Activated CD4-positive, alpha-beta T cell treated with anti-CD3 and anti-CD28 coated beads, Interleukin-2, amount 10 ng/mL, durations not matched to agents 7 days and 5 days (primary cell): ENCODE measurements around the gene TSPAN3. TPM values are rescaled to one million over a fixed set of nuclear protein-coding genes. Genes with fewer than 3 reads are reported as not detected.
A peak's percentile ranks its signal among the peaks of the same experiment; 100 is the strongest.

ENCODE experiments used
- CTCF ChIA-PET: fragments of 350-600 bp; sonication (Branson Sonifier 250); formaldehyde crosslinking; loops from one replicate; lab custom pipeline; 2021; ENCODE audit warnings: antibody characterized with exemption; lab: Charles Lee
- POLR2A ChIA-PET: fragments of 350-600 bp; sonication (Branson Sonifier 250); formaldehyde crosslinking; loops from one replicate; lab custom pipeline; 2021; ENCODE audit warnings: antibody characterized with exemption; lab: Charles Lee
- DNase-seq: peaks from one replicate; pipeline ENCODE4 v3.0.0-alpha.2; 2020
- H3K27ac Mint-ChIP-seq: one replicate; pipeline ENCODE4 v1.8.0; 2021; ENCODE audit warnings: mild to moderate bottlenecking, moderate library complexity, mixed read lengths
- H3K27me3 Mint-ChIP-seq: one replicate; pipeline ENCODE4 v1.8.0; 2021; ENCODE audit warnings: mixed read lengths
- H3K36me3 Mint-ChIP-seq: one replicate; pipeline ENCODE4 v1.8.0; 2021; ENCODE audit warnings: low read depth, mixed read lengths
- H3K4me1 Mint-ChIP-seq: one replicate; pipeline ENCODE4 v1.8.0; 2021; ENCODE audit warnings: mixed read lengths
- H3K4me3 Mint-ChIP-seq: one replicate; pipeline ENCODE4 v1.8.0; 2021; ENCODE audit warnings: mild to moderate bottlenecking, moderate library complexity, mixed read lengths
- H3K9me3 Mint-ChIP-seq: one replicate; pipeline ENCODE4 v1.8.0; 2021; ENCODE audit warnings: mixed read lengths
- total RNA-seq, 2 experiments: library from RNA; stranded (reverse); gene quantifications; one replicate each; pipeline ENCODE4 v1.2.3, GENCODE V29; 2021

The TSPAN3 gene
- total RNA-seq, 2 experiments from 2014 or later: 14.5 to 16.7 TPM

DNA sequence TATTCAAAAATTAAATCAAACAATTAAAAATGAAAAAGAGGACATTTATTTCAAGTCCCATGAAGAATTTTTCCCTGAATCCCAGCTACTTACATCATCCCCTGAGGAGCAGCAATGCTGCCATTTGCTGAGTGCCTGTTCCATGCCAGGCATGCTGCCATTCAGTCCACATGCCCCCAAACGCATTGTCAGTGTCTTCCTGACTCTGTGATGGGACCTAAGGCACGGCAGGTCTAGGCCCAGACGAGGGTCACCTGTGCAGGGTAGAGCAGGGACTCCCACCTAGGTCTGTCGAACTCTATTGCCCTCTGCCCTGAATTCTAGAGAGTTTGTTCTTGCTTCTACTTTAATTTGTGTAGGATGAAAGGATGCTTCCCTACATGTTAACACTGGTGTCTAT is 68.9 kb downstream of the TSPAN3 start:
- H3K27me3 Mint-ChIP-seq: no peaks in the 10 kb centered on the region
- peak overlapping the region; percentile 75 for H3K4me3 Mint-ChIP-seq
- ChIA-PET CTCF (interaction anchor here (0.5 to 1.3 kb wide), 3 partner anchors 9 to 1977 kb away, joined by 3 to 4 read pairs (median 4); no protein-coding TSS in a partner anchor), POLR2A (no interaction called here)
- H3K9me3 Mint-ChIP-seq: peaks cover 3% of the 10 kb centered on the region
- peaks cover 95% of the 10 kb centered on the region for H3K4me1 Mint-ChIP-seq
- H3K27ac Mint-ChIP-seq: peak overlapping the region; percentile 92
- H3K36me3 Mint-ChIP-seq: peaks cover 68% of the 10 kb centered on the region
- no peak for DNase-seq

DNA sequence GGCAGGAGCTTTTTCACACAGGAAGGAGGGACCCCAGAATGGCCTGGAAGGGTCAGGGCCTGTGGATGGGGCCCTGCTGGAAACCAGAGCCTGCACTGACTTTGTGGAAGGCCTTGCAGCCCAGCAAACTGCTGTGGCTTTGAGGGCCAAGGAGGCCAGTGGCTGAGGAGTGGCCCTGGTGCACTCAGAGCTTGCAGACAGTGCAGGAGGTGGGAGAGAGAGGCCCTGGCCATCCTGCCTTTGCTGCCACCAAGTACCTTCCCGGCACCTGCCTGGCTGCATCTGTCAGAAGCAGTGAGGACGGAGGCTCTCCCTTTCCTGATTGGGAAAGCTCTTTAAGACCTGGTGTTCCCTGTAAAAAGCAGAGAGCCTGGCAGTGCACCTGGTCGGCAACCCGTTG is 69.6 kb downstream of the TSPAN3 start:
- peaks cover 3% of the 10 kb centered on the region for H3K9me3 Mint-ChIP-seq
- CTCF ChIA-PET: interaction anchor here (1.0 to 1.3 kb wide), 2 partner anchors 9 to 25 kb away, joined by 4 read pairs; no protein-coding TSS in a partner anchor
- no peaks in the 10 kb centered on the region for H3K27me3 Mint-ChIP-seq
- peak overlapping the region; percentile 79 for H3K27ac Mint-ChIP-seq
- no peak for DNase-seq
- peak overlapping the region; percentile 46 for H3K4me3 Mint-ChIP-seq
- peaks cover 64% of the 10 kb centered on the region for H3K36me3 Mint-ChIP-seq
- POLR2A ChIA-PET: no interaction called here
- peaks cover 89% of the 10 kb centered on the region for H3K4me1 Mint-ChIP-seq

GRCh38 chr15:76999996-77000395 is 70.9 kb downstream of the TSPAN3 start:
- CTCF ChIA-PET: interaction anchor here (1.5 to 4.0 kb wide), 2 partner anchors 12 to 23 kb away, joined by 4 to 24 read pairs; no protein-coding TSS in a partner anchor
- POLR2A ChIA-PET: no interaction called here
- Mint-ChIP-seq H3K27me3 (no peaks in the 10 kb centered on the region), H3K27ac (no peak overlapping the region), H3K36me3 (peaks cover 62% of the 10 kb centered on the region), H3K4me3 (no peak overlapping the region), H3K9me3 (peaks cover 3% of the 10 kb centered on the region), H3K4me1 (peaks cover 81% of the 10 kb centered on the region)
- DNase-seq: no peak

DNA sequence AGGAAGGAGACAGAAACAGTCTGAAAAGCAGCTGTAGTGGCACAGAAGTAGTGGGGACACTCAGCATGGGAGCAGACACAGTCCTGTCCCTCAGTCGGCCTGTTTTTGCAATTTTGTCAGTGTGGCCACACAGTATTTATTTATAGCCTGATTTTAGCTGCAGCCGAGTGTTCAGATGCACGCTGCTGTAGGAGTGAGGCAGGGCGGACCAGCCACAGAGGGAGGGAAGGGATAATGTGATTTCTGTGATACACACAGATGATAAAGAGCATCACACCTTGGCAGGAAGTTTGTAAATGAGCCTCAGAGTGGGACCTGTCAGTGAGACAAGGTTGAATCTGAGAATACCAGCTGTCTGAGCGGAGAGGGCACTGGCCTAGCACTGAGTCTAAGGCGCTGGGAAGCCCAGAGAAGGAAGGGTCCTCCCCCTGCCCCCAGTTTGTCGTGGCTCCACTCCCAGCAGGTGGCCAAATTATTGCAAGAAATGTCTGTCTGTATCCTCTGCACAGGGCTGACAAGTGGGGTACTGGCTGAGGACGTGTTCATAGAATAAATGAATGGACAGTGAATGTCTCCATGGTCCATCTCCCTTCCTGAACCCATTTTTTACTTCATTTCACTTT is 72.1 kb downstream of the TSPAN3 start:
- no peak for DNase-seq
- Mint-ChIP-seq H3K27ac (peak overlapping the region; percentile 59), H3K4me1 (peaks cover 81% of the 10 kb centered on the region), H3K9me3 (no peaks in the 10 kb centered on the region), H3K27me3 (no peaks in the 10 kb centered on the region), H3K4me3 (peak overlapping the region; percentile 95), H3K36me3 (peaks cover 52% of the 10 kb centered on the region)
- POLR2A ChIA-PET: interaction anchor here (0.6 kb wide), 1 partner anchor 10 kb away, joined by 3 read pairs; no protein-coding TSS in a partner anchor
- CTCF ChIA-PET: interaction anchor here (0.9 to 4.0 kb wide), 7 partner anchors 8 to 36 kb away, joined by 3 to 24 read pairs (median 4); no protein-coding TSS in a partner anchor

DNA sequence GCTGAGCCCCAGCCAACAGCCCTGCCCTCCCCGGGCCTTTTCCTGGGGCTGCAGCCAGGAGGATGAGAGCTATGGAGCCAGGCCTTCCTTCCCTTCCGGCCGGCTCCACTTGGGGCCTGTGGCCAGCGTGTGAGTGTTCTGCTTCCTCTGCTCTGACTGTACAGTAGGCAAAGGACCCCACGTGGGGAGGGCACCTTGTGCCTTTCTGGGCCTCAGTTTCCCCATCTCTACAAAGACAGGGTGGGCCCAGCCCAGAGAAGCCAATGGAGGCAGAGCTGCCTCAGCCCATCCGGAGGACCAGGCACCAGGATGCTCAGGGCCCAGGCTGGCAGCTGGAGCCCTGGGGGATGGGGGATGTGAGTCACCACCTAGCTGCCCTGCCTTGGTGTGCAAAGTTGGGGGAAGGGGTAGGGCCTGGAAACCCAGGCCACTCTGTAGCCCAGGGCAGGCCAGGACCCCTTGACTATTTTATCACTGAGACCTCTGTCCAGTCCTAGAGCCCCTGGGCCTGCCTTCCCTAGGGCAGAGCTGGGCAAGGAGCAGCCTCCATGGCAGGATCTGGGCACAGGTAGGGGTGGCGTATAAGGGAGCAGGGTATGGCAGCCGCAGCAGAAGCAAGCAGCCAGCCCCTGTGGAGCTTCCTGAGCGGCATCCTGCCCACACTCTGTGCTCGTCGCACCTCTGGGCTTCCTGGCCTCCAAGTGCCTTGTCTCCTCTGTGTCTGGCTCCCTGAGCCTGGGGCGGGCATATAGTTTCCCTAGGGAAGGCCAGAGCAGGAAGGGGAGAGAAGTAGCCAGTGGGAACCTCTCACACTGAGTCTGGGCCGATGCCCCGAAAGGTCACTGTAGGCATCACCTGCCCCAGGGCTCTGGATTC is 74.1 kb downstream of the TSPAN3 start:
- H3K36me3 Mint-ChIP-seq: peaks cover 44% of the 10 kb centered on the region
- no peaks in the 10 kb centered on the region for H3K27me3 Mint-ChIP-seq
- peak; percentile 53 for DNase-seq
- peak overlapping the region; percentile 95 for H3K4me3 Mint-ChIP-seq
- POLR2A ChIA-PET: no interaction called here
- CTCF ChIA-PET: interaction anchor here (0.6 to 4.0 kb wide), 8 partner anchors 9 to 93 kb away, joined by 3 to 24 read pairs (median 7); no protein-coding TSS in a partner anchor
- H3K27ac Mint-ChIP-seq: peak overlapping the region; percentile 98
- H3K4me1 Mint-ChIP-seq: peaks cover 81% of the 10 kb centered on the region
- no peaks in the 10 kb centered on the region for H3K9me3 Mint-ChIP-seq

DNA sequence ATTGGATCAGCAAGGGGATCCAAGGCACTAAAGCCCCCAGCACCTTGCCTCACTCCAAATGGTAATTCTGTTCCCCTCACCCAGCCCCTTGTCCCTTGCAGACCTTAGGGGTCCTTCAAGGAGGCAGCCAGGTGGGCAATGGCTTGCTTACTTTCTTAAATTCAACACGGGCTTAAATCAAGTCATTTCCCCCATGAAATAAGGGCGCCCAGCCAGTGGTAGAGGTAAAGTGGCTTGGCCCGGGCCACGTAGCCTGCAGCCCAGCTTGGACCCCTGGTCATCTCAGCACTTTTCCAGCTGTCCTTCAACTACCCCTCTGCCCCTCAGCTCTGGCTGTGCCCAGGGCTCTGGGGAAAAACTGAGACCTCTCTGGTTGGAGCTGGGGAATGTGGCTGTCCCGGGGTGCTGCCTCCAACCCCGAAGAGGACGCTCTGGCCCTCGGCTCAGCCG is 74.8 kb downstream of the TSPAN3 start:
- H3K27ac Mint-ChIP-seq: peak overlapping the region; percentile 98
- no peak for DNase-seq
- H3K9me3 Mint-ChIP-seq: no peaks in the 10 kb centered on the region
- peaks cover 38% of the 10 kb centered on the region for H3K36me3 Mint-ChIP-seq
- H3K4me3 Mint-ChIP-seq: peak overlapping the region; percentile 95
- H3K27me3 Mint-ChIP-seq: no peaks in the 10 kb centered on the region
- CTCF ChIA-PET: interaction anchor here (1.0 to 4.0 kb wide), 6 partner anchors 8 to 35 kb away, joined by 3 to 24 read pairs (median 10); no protein-coding TSS in a partner anchor
- POLR2A ChIA-PET: interaction anchor here (1.4 kb wide), 1 partner anchor 19 kb away, joined by 7 read pairs; no protein-coding TSS in a partner anchor
- H3K4me1 Mint-ChIP-seq: peaks cover 74% of the 10 kb centered on the region

- peak within 1 kb of the TSS; percentile 98 for H3K27ac Mint-ChIP-seq
- H3K27me3 Mint-ChIP-seq: no peaks in the 10 kb centered on the region
- H3K9me3 Mint-ChIP-seq: no peaks in the 10 kb centered on the region
- POLR2A ChIA-PET: interaction anchor here (1.1 to 1.4 kb wide), 2 partner anchors 8 to 19 kb away, joined by 3 to 7 read pairs; no protein-coding TSS in a partner anchor
- peaks cover 71% of the 10 kb centered on the region for H3K4me1 Mint-ChIP-seq
- peaks cover 33% of the 10 kb centered on the region for H3K36me3 Mint-ChIP-seq
- CTCF ChIA-PET: interaction anchor here (0.7 to 3.4 kb wide), 13 partner anchors 8 to 502 kb away, joined by 3 to 11 read pairs (median 3); no protein-coding TSS in a partner anchor
- peak; percentile 78 for DNase-seq
- peak within 1 kb of the TSS; percentile 95 for H3K4me3 Mint-ChIP-seq
These were observed 75.7 kb downstream of the TSPAN3 start, which contains the start of gene PSTPIP1 for GRCh38 chr15:76994971-76995945. PSTPIP1 (plus strand) TSS chr15:76995126; CDS start chr15:76995574, 448 bp downstream.

- no peak for DNase-seq
- no peaks in the 10 kb centered on the region for H3K27me3 Mint-ChIP-seq
- H3K4me3 Mint-ChIP-seq: peak overlapping the region; percentile 95
- H3K4me1 Mint-ChIP-seq: peaks cover 69% of the 10 kb centered on the region
- ChIA-PET CTCF (interaction anchor here (0.9 to 3.0 kb wide), 6 partner anchors 9 to 30 kb away, joined by 3 to 11 read pairs (median 4); no protein-coding TSS in a partner anchor), POLR2A (interaction anchor here (1.1 to 1.4 kb wide), 2 partner anchors 9 to 18 kb away, joined by 3 to 7 read pairs; no protein-coding TSS in a partner anchor)
- H3K9me3 Mint-ChIP-seq: no peaks in the 10 kb centered on the region
- H3K36me3 Mint-ChIP-seq: peaks cover 31% of the 10 kb centered on the region
- H3K27ac Mint-ChIP-seq: peak overlapping the region; percentile 98
These were observed 76.4 kb downstream of the TSPAN3 start for GRCh38 chr15:76994496-76994895.

DNA sequence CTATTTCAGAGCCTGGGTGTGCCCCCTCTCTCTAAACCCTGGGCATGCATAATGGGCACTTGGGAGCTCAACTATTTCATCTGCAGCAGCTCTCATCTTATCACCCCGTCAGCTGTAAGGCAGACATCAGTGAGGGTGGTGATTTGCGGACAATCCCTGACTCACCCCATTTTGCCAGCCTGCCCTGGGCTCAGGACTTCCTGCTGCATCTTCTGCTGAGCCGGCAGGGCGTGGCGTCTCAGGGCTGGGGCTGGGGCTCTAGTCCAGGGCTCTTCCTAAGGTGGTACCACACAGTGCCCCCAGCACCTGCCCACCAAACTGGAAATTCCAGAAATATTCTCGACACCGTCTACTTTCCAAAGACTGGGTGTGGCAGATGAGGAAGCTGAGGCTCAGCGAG is 76.9 kb downstream of the TSPAN3 start:
- no peaks in the 10 kb centered on the region for H3K9me3 Mint-ChIP-seq
- H3K36me3 Mint-ChIP-seq: peaks cover 26% of the 10 kb centered on the region
- ChIA-PET POLR2A (no interaction called here), CTCF (interaction anchor here (1.6 to 2.6 kb wide), 3 partner anchors 9 to 30 kb away, joined by 3 to 11 read pairs (median 5); no protein-coding TSS in a partner anchor)
- H3K4me3 Mint-ChIP-seq: peak overlapping the region; percentile 95
- H3K27ac Mint-ChIP-seq: peak overlapping the region; percentile 98
- no peaks in the 10 kb centered on the region for H3K27me3 Mint-ChIP-seq
- H3K4me1 Mint-ChIP-seq: peaks cover 67% of the 10 kb centered on the region
- DNase-seq: peak; percentile 58

GRCh38 chr15:76993114-76993725 is 77.7 kb downstream of the TSPAN3 start:
- peaks cover 67% of the 10 kb centered on the region for H3K4me1 Mint-ChIP-seq
- ChIA-PET POLR2A (no interaction called here), CTCF (interaction anchor here (0.6 to 2.6 kb wide), 4 partner anchors 8 to 31 kb away, joined by 3 to 11 read pairs (median 4); no protein-coding TSS in a partner anchor)
- peak overlapping the region; percentile 98 for H3K27ac Mint-ChIP-seq
- H3K36me3 Mint-ChIP-seq: peaks cover 22% of the 10 kb centered on the region
- DNase-seq: no peak
- H3K27me3 Mint-ChIP-seq: no peaks in the 10 kb centered on the region
- H3K9me3 Mint-ChIP-seq: no peaks in the 10 kb centered on the region
- H3K4me3 Mint-ChIP-seq: peak overlapping the region; percentile 95
